Panc1 (cell line): ENCODE results near the gene LSM4. TPM values are rescaled to one million over a fixed set of nuclear protein-coding genes. Genes with fewer than 3 reads are reported as not detected.
"Not testable (repeated sequence)": the region's sequence is repeated elsewhere in the genome, so short reads cannot be mapped to it uniquely, and the experiment has no call there.

Source experiments
- ATAC-seq: fragments of 200-7000 bp; cut with Tn5 transposase; 2 replicates; pipeline ENCODE4 v1.9.1; 2020; ENCODE audit warnings: mild to moderate bottlenecking, moderate library complexity
- BruUV-seq: library from RNA; stranded (reverse); fragments of 400-500 nt; replicated peaks from 2 replicates; lab custom pipeline; 2021; lab: Mats Ljungman, UMichigan
- CTCF ChIA-PET: fragments of 300-600 bp; sonication (Branson Sonifier 250); formaldehyde crosslinking; loops from one replicate; lab custom pipeline; 2022; ENCODE audit warnings: antibody characterized with exemption; lab: Charles Lee
- POLR2A ChIA-PET: fragments of 300-600 bp; sonication (Branson Sonifier 250); formaldehyde crosslinking; loops from one replicate; lab custom pipeline; 2022; ENCODE audit warnings: antibody characterized with exemption; lab: Charles Lee
- DNase-seq: peaks from one replicate; pipeline ENCODE4 v3.0.0-alpha.2; 2010; ENCODE audit warnings: low read depth, low spot score
- H3K27ac ChIP-seq: 2 replicates; pipeline ENCODE4 v1.5.1; 2011; ENCODE audit warnings: mild to moderate bottlenecking, low read length, inconsistent platforms
- H3K27me3 ChIP-seq: fragments of 200-500 bp; sonication (Bioruptor generic); 2 replicates; pipeline ENCODE4 v1.6.0; 2014; ENCODE audit warnings: low read length, inconsistent platforms; ENCODE audit not compliant: control insufficient read depth, insufficient read depth
- H3K36me3 ChIP-seq: fragments of 200-500 bp; sonication (Bioruptor generic); 2 replicates; pipeline ENCODE4 v1.5.1; 2014; ENCODE audit warnings: inconsistent platforms, mild to moderate bottlenecking, low read length, moderate library complexity; ENCODE audit not compliant: control insufficient read depth, insufficient read depth
- H3K4me1 ChIP-seq: 2 replicates; pipeline ENCODE4 v1.5.1; 2011; ENCODE audit warnings: inconsistent platforms, mild to moderate bottlenecking, low read length, moderate library complexity; ENCODE audit not compliant: control insufficient read depth, insufficient read depth
- H3K4me3 ChIP-seq, 2 experiments: 2 replicates each; pipeline ENCODE4 v1.5.1; 2011 to 2012; ENCODE audit warnings: low read depth in 2 of 2, low read length in 2 of 2, mild to moderate bottlenecking in 2 of 2, inconsistent platforms in 1 of 2, moderate library complexity in 1 of 2
- H3K9me3 ChIP-seq: fragments of 200-500 bp; sonication (Bioruptor generic); 2 replicates; pipeline ENCODE4 v1.5.1; 2014; ENCODE audit warnings: low read depth, mild to moderate bottlenecking, inconsistent platforms, low read length, moderate library complexity; ENCODE audit not compliant: control insufficient read depth, insufficient read depth
- CTCF ChIP-seq: fragments of 450-650 bp; IDR thresholded peaks from 2 replicates; pipeline ENCODE4 v1.5.1; 2017; ENCODE audit warnings: mild to moderate bottlenecking
- POLR2AphosphoS5 ChIP-seq: IDR thresholded peaks from 2 replicates; pipeline ENCODE4 v1.6.1; 2012; ENCODE audit warnings: mild to moderate bottlenecking, low read depth, low read length, moderate library complexity
- REST ChIP-seq, 2 experiments: IDR thresholded peaks; 2 replicates each; pipeline ENCODE4 v1.6.1; 2011 to 2012; ENCODE audit warnings: low read depth in 2 of 2, control low read depth in 1 of 2, low read length in 1 of 2, mild to moderate bottlenecking in 1 of 2, moderate library complexity in 1 of 2; ENCODE audit not compliant: insufficient read depth in 1 of 2
- SIN3A ChIP-seq: IDR thresholded peaks from 2 replicates; pipeline ENCODE4 v1.6.1; 2012; ENCODE audit warnings: low read depth, mild to moderate bottlenecking, low read length, moderate library complexity, borderline replicate concordance; ENCODE audit not compliant: insufficient read depth
- TCF7L2 ChIP-seq: IDR thresholded peaks from 2 replicates; pipeline ENCODE4 v1.6.1; 2011; ENCODE audit warnings: mild to moderate bottlenecking, low read depth, low read length, inconsistent platforms
- in situ Hi-C: cut with HindIII; loops from 2 replicates; pipeline ENCODE4 v1.10.0; 2016; ENCODE audit warnings: low sequenced_read_pairs, low pct_unique_long_range_greater_than_20kb
- intact Hi-C: fragments of 100-400 bp; cut with micrococcal nuclease; formaldehyde crosslinking; loops from one replicate; pipeline ENCODE4 v1.10.0; 2022; ENCODE audit not compliant: unreplicated experiment
- total RNA-seq: library from RNA; stranded (reverse); gene quantifications from one replicate; pipeline ENCODE4 v1.2.1, GENCODE V29; 2021; ENCODE audit not compliant: unreplicated experiment

Gene LSM4
- total RNA-seq, 1 experiment from 2014 or later, result 209 TPM

- no peak overlapping the region for H3K4me3 ChIP-seq
- H3K27me3 ChIP-seq, result no peaks in the 10 kb centered on the region
- intact Hi-C loops, result no loop called here
- ChIA-PET POLR2A (no interaction called here), CTCF (no interaction called here)
- BruUV-seq, result no TSS peak
- peak overlapping the region; percentile 83 for H3K27ac ChIP-seq
- DNase-seq (no peak), ATAC-seq (no peak)
- TF ChIP-seq CTCF (no peak), POLR2AphosphoS5 (no peak), REST (IDR thresholded peaks at IDR 0.05; ENCODE audit: insufficient read depth in 1 of 2, low read depth in 2 of 2, low read length in 1 of 2) (no peak), SIN3A (no peak), TCF7L2 (no peak)
- peaks cover 28% of the 10 kb centered on the region for H3K4me1 ChIP-seq
- in situ Hi-C loops, result no loop called here
- no peaks in the 10 kb centered on the region for H3K9me3 ChIP-seq
- no peaks in the 10 kb centered on the region for H3K36me3 ChIP-seq
These were observed 43.2 kb upstream of the LSM4 start for GRCh38 chr19:18366021-18366435.

- in situ Hi-C loops, result no loop called here
- Histone ChIP-seq H3K4me3 (no peak overlapping the region), H3K27ac (peak overlapping the region; percentile 83), H3K4me1 (peaks cover 28% of the 10 kb centered on the region), H3K27me3 (no peaks in the 10 kb centered on the region), H3K9me3 (no peaks in the 10 kb centered on the region), H3K36me3 (no peaks in the 10 kb centered on the region)
- TF ChIP-seq TCF7L2 (peak; percentile 92), REST (IDR thresholded peaks at IDR 0.05; ENCODE audit: insufficient read depth in 1 of 2, low read depth in 2 of 2, low read length in 1 of 2) (0 out of 4 replicates have a peak, but pooled peaks of 1 of the 2 experiments have one; percentile 28), POLR2AphosphoS5 (peak; percentile 72; the same call in 1 of the 2 replicates), SIN3A (no peak)
- ChIA-PET POLR2A (interaction anchor here (0.6 kb wide), 1 partner anchor 35 kb away, joined by 3 read pairs; no protein-coding TSS in a partner anchor), CTCF (interaction anchor here (1.4 kb wide), 1 partner anchor 21 kb away, joined by 4 read pairs; the partner anchor contains the start of gene GDF15)
- intact Hi-C loops, result no loop called here
- BruUV-seq, result TSS peak; percentile 58
- DNase-seq, result peak; percentile 89
- peak; percentile 93 for ATAC-seq
These were observed 42.1 kb upstream of the LSM4 start for GRCh38 chr19:18364826-18365528.

GRCh38 chr19:18364277-18364825 is 41.5 kb upstream of the LSM4 start:
- CTCF ChIA-PET, result interaction anchor here (1.4 kb wide), 1 partner anchor 22 kb away, joined by 4 read pairs; the partner anchor contains the start of gene GDF15
- intact Hi-C loops, H3K4me3 ChIP-seq, H3K27me3 ChIP-seq, DNase-seq, in situ Hi-C loops, H3K9me3 ChIP-seq, H3K36me3 ChIP-seq: not testable (repeated sequence)
- peaks cover 24% of the 10 kb centered on the region for H3K4me1 ChIP-seq
- H3K27ac ChIP-seq, result peak overlapping the region; percentile 83
- BruUV-seq, result TSS peak; percentile 98
- ATAC-seq, result peak; percentile 14; the same call in 1 of the 2 replicates
- POLR2A ChIA-PET, result interaction anchor here (0.6 to 0.7 kb wide), 2 partner anchors 10 to 36 kb away, joined by 3 read pairs; no protein-coding TSS in a partner anchor
